Measurements from ENCODE around the gene CAPN5.
"Not testable (repeated sequence)": the region's sequence is repeated elsewhere in the genome, so short reads cannot be mapped to it uniquely, and the experiment has no call there.

The CAPN5 gene

GRCh38 chr11:77044886-77045285, 21.9 kb upstream of the CAPN5 start:
- H3F3A ChIP-seq (ENCODE audit: low read depth) = no peaks in the 10 kb centered on the region
- no peak overlapping the region for H3K9ac ChIP-seq (ENCODE audit: low read depth, low read length, poor library complexity, severe bottlenecking)

DNA sequence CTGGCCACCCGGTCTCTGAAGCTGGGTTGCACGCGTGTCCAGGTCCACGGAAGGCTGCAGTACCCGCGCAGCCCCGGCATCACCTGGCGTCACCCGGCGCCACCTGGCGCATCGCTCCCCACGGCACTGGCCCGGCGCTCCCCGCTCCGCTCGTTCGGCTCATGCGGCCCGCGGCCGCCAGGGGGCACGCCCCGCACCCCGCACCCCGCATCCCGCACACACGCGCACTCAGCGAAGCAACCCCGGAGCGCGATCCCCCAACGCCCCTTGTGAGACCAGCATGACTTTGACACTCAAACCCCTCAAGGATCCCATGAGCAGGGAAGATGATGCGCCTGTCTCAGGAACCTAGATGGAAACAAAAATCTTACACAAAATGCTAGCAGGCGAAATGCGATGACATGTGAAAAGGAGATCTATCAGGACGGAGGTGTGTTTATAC, 20.7 kb upstream of the CAPN5 start:
- Histone ChIP-seq H3K36me3 (ENCODE audit: insufficient read depth, low read length) (no peaks in the 10 kb centered on the region), H3K9ac (ENCODE audit: low read depth, low read length, poor library complexity, severe bottlenecking) (no peak overlapping the region), H3K4me1 (ENCODE audit: insufficient read depth, low read length, poor library complexity, severe bottlenecking) (peaks cover 4% of the 10 kb centered on the region), H3K4me3 (ENCODE audit: low read length, poor library complexity, severe bottlenecking) (no peak overlapping the region), H3K4me2 (ENCODE audit: low read depth, low read length, poor library complexity, severe bottlenecking) (no peak overlapping the region), H4K20me1 (ENCODE audit: insufficient read depth, low read length, poor library complexity, severe bottlenecking) (no peaks in the 10 kb centered on the region), H3K9me2 (replicated peaks; ENCODE audit: low read depth, low read length) (no peaks in the 10 kb centered on the region), H2AFZ (ENCODE audit: low read length) (no peak overlapping the region), H3K27me3 (ENCODE audit: insufficient read depth, low read length, poor library complexity, severe bottlenecking) (no peaks in the 10 kb centered on the region), H3K9me3 (ENCODE audit: insufficient read depth, low read depth, low read length) (no peaks in the 10 kb centered on the region), H3F3A (ENCODE audit: low read depth) (no peaks in the 10 kb centered on the region), H3K79me2 (ENCODE audit: insufficient read depth, low read length) (no peaks in the 10 kb centered on the region)
- no peak for TF ChIP-seq EZH2phosphoT487 (IDR thresholded peaks at IDR 0.05; ENCODE audit: borderline replicate concordance)

More at GRCh38 chr11:77044886-77045285, 21.9 kb upstream of the CAPN5 start:
- Histone ChIP-seq H3K79me2 (ENCODE audit: insufficient read depth, low read length) (no peaks in the 10 kb centered on the region), H3K4me2 (ENCODE audit: low read depth, low read length, poor library complexity, severe bottlenecking) (no peak overlapping the region), H4K20me1 (ENCODE audit: insufficient read depth, low read length, poor library complexity, severe bottlenecking) (no peaks in the 10 kb centered on the region), H3K36me3 (ENCODE audit: insufficient read depth, low read length) (no peaks in the 10 kb centered on the region), H3K9me2 (replicated peaks; ENCODE audit: low read depth, low read length) (no peaks in the 10 kb centered on the region), H3K4me1 (ENCODE audit: insufficient read depth, low read length, poor library complexity, severe bottlenecking) (peaks cover 4% of the 10 kb centered on the region), H3K4me3 (ENCODE audit: low read length, poor library complexity, severe bottlenecking) (no peak overlapping the region), H2AFZ (ENCODE audit: low read length) (no peak overlapping the region), H3K9me3 (ENCODE audit: insufficient read depth, low read depth, low read length) (no peaks in the 10 kb centered on the region), H3K27me3 (ENCODE audit: insufficient read depth, low read length, poor library complexity, severe bottlenecking) (no peaks in the 10 kb centered on the region)
- TF ChIP-seq, protein P1, sequence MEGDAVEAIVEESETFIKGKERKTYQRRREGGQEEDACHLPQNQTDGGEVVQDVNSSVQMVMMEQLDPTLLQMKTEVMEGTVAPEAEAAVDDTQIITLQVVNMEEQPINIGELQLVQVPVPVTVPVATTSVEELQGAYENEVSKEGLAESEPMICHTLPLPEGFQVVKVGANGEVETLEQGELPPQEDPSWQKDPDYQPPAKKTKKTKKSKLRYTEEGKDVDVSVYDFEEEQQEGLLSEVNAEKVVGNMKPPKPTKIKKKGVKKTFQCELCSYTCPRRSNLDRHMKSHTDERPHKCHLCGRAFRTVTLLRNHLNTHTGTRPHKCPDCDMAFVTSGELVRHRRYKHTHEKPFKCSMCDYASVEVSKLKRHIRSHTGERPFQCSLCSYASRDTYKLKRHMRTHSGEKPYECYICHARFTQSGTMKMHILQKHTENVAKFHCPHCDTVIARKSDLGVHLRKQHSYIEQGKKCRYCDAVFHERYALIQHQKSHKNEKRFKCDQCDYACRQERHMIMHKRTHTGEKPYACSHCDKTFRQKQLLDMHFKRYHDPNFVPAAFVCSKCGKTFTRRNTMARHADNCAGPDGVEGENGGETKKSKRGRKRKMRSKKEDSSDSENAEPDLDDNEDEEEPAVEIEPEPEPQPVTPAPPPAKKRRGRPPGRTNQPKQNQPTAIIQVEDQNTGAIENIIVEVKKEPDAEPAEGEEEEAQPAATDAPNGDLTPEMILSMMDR (conservative IDR thresholded peaks at IDR 0.05; ENCODE audit: low read length) = no peak
- no peak for TF ChIP-seq EZH2phosphoT487 (IDR thresholded peaks at IDR 0.05; ENCODE audit: borderline replicate concordance)

DNA sequence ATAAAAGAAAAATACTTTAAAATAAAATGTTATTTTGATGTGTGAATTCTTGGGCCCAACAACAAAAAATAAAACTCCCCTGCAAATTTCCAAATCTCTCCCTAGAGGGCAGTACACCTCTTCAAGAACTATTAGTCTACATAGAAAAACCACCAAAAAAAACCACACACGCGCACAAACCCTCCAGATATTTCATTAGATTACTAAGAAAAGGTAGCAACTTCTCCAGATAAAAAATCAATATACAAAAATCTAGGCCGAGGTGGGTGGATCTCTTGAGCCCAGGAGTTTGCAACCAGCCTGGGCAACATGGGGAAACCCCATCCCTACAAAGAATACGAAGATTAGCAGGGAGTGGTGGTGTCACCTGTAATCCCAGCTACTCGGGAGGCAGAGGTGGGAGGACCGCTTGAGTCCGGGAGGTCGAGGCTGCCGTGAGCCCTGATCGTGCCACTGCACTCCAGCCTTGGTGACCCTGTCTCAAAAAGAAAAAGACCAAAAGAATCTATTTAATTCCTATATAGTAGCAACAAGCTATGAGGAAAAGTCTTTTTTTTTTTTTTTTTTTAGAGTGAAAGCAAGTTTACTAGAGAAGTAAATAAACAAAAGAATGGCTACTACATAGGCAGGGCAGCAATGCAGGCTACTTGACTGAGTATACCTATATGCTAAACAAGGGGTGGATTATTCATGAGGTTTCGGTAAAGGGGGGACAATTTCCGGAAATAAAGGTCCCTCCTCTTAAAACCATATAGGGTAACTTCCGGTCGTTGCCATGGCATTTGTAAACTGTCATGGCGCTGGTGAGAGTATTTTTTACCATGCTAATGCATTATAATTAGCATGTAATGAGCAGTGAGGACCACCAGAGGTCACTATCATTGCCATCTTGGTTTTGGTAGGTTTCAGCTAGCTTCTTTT, 19.5 kb upstream of the CAPN5 start:
- Histone ChIP-seq H3K9me3 (ENCODE audit: insufficient read depth, low read depth, low read length) (no peaks in the 10 kb centered on the region), H3F3A (ENCODE audit: low read depth) (no peaks in the 10 kb centered on the region), H3K9me2 (replicated peaks; ENCODE audit: low read depth, low read length) (no peaks in the 10 kb centered on the region), H3K36me3 (ENCODE audit: insufficient read depth, low read length) (no peaks in the 10 kb centered on the region), H3K9ac (ENCODE audit: low read depth, low read length, poor library complexity, severe bottlenecking) (no peak overlapping the region), H3K4me2 (ENCODE audit: low read depth, low read length, poor library complexity, severe bottlenecking) (peak overlapping the region; percentile 85), H4K20me1 (ENCODE audit: insufficient read depth, low read length, poor library complexity, severe bottlenecking) (no peaks in the 10 kb centered on the region), H3K79me2 (ENCODE audit: insufficient read depth, low read length) (no peaks in the 10 kb centered on the region), H2AFZ (ENCODE audit: low read length) (peak overlapping the region; percentile 38), H3K4me3 (ENCODE audit: low read length, poor library complexity, severe bottlenecking) (peak overlapping the region; percentile 72), H3K4me1 (ENCODE audit: insufficient read depth, low read length, poor library complexity, severe bottlenecking) (peaks cover 4% of the 10 kb centered on the region), H3K27me3 (ENCODE audit: insufficient read depth, low read length, poor library complexity, severe bottlenecking) (no peaks in the 10 kb centered on the region)
- TF ChIP-seq, protein P1 (conservative IDR thresholded peaks at IDR 0.05; ENCODE audit: low read length) = peak; percentile 78
- TF ChIP-seq EZH2phosphoT487 (IDR thresholded peaks at IDR 0.05; ENCODE audit: borderline replicate concordance) = no peak

DNA sequence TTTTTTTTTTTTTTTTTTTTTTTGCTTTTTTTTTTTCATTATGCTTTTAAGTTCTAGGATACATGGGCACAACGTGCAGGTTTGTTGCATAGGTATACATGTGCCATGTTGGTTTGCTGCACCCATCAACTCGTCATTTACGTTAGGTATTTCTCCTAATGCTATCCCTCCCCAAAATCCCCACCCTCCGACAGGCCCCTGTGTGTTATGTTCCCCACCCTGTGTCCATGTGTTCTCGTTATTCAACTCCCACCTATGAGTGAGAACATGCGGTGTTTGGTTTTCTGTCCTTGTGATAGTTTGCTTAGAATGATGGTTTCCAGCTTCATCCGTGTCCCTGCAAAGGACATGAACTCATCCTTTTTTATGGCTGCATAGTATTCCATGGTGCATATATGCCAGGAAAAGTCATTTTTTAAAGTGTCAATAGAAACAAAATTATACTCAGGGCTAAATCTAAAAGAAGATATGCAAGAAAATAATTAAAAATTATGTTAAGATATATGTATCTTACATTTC, 18.8 kb upstream of the CAPN5 start:
- H3K79me2 ChIP-seq (ENCODE audit: insufficient read depth, low read length) = not testable (repeated sequence)

More for the DNA sequence above, 18.8 kb upstream of the CAPN5 start:
- not testable (repeated sequence) for H4K20me1 ChIP-seq (ENCODE audit: insufficient read depth, low read length, poor library complexity, severe bottlenecking); H3K27me3 ChIP-seq (ENCODE audit: insufficient read depth, low read length, poor library complexity, severe bottlenecking); H3K4me2 ChIP-seq (ENCODE audit: low read depth, low read length, poor library complexity, severe bottlenecking); H3K9me2 ChIP-seq (replicated peaks; ENCODE audit: low read depth, low read length); H3K4me3 ChIP-seq (ENCODE audit: low read length, poor library complexity, severe bottlenecking); H2AFZ ChIP-seq (ENCODE audit: low read length); H3F3A ChIP-seq (ENCODE audit: low read depth); H3K4me1 ChIP-seq (ENCODE audit: insufficient read depth, low read length, poor library complexity, severe bottlenecking); H3K9me3 ChIP-seq (ENCODE audit: insufficient read depth, low read depth, low read length); H3K9ac ChIP-seq (ENCODE audit: low read depth, low read length, poor library complexity, severe bottlenecking); H3K36me3 ChIP-seq (ENCODE audit: insufficient read depth, low read length)
